MG63 (cell line): ENCODE results near the gene NOP56. TPM values are rescaled to one million over a fixed set of nuclear protein-coding genes. Genes with fewer than 3 reads are reported as not detected.

Experiments
- DNase-seq: peaks from one replicate; pipeline ENCODE4 v3.0.0-alpha.2; 2020
- H3K27me3 ChIP-seq: fragments of 250-450 bp; sonication (Bioruptor Pico); 2 replicates; pipeline ENCODE4 v1.5.1; 2020; ENCODE audit warnings: mild to moderate bottlenecking, moderate library complexity
- H3K36me3 ChIP-seq: fragments of 250-450 bp; sonication (Bioruptor Pico); 2 replicates; pipeline ENCODE4 v1.5.1; 2020; ENCODE audit warnings: mild to moderate bottlenecking, moderate library complexity
- H3K4me3 ChIP-seq: fragments of 250-450 bp; sonication (Bioruptor Pico); 2 replicates; pipeline ENCODE4 v1.5.1; 2020; ENCODE audit warnings: mild to moderate bottlenecking, moderate library complexity
- H3K9me3 ChIP-seq: fragments of 250-450 bp; sonication (Bioruptor Pico); 2 replicates; pipeline ENCODE4 v1.5.1; 2020; ENCODE audit warnings: mild to moderate bottlenecking, moderate library complexity
- total RNA-seq: library from RNA; depleted of rRNA; stranded (reverse); fragments of >200 nt; shearing (Covaris generic); gene quantifications from 2 replicates; pipeline ENCODE4 v1.2.3, GENCODE V29; 2014; ENCODE audit warnings: low replicate concordance; rRNA removed

Gene NOP56
- 284 and 313 TPM in 2 replicates for total RNA-seq

- Histone ChIP-seq H3K4me3 (peak within 1 kb of the TSS; percentile 81), H3K27me3 (no peaks in the 10 kb centered on the region), H3K9me3 (no peaks in the 10 kb centered on the region), H3K36me3 (peaks cover 44% of the 10 kb centered on the region)
- peak; percentile 88 for DNase-seq
Measured at GRCh38 chr20:2651772-2652723, at the start of gene NOP56. Gene NOP56 (plus strand): TSS chr20:2652632. CDS start chr20:2652661, 29 bp downstream.

- H3K36me3 ChIP-seq = no peaks in the 10 kb centered on the region
- no peak for DNase-seq
- no peaks in the 10 kb centered on the region for H3K27me3 ChIP-seq
- H3K9me3 ChIP-seq = no peaks in the 10 kb centered on the region
- H3K4me3 ChIP-seq = no peak overlapping the region
Measured at GRCh38 chr20:2602746-2603145, 49.7 kb upstream of the NOP56 start.

- Histone ChIP-seq H3K36me3 (no peaks in the 10 kb centered on the region), H3K9me3 (no peaks in the 10 kb centered on the region)
- no peak for DNase-seq
Measured at GRCh38 chr20:2603816-2604505, 48.5 kb upstream of the NOP56 start.

GRCh38 chr20:2604506-2604835, 48.0 kb upstream of the NOP56 start:
- no peaks in the 10 kb centered on the region for H3K27me3 ChIP-seq
- H3K36me3 ChIP-seq = no peaks in the 10 kb centered on the region
- H3K4me3 ChIP-seq = no peak overlapping the region
- DNase-seq = no peak
- no peaks in the 10 kb centered on the region for H3K9me3 ChIP-seq

More at GRCh38 chr20:2603816-2604505, 48.5 kb upstream of the NOP56 start:
- H3K4me3 ChIP-seq = no peak overlapping the region
- H3K27me3 ChIP-seq = no peaks in the 10 kb centered on the region

GRCh38 chr20:2606507-2607006, 45.9 kb upstream of the NOP56 start:
- H3K36me3 ChIP-seq = no peaks in the 10 kb centered on the region
- H3K9me3 ChIP-seq = no peaks in the 10 kb centered on the region
- no peak for DNase-seq
- H3K27me3 ChIP-seq = no peaks in the 10 kb centered on the region
- no peak overlapping the region for H3K4me3 ChIP-seq

GRCh38 chr20:2610326-2610725, 42.1 kb upstream of the NOP56 start:
- DNase-seq = no peak

GRCh38 chr20:2610941-2611720, 41.3 kb upstream of the NOP56 start:
- no peak overlapping the region for H3K4me3 ChIP-seq
- DNase-seq = no peak
- H3K27me3 ChIP-seq = no peaks in the 10 kb centered on the region
- H3K36me3 ChIP-seq = no peaks in the 10 kb centered on the region
- no peaks in the 10 kb centered on the region for H3K9me3 ChIP-seq

More at GRCh38 chr20:2610326-2610725, 42.1 kb upstream of the NOP56 start:
- H3K4me3 ChIP-seq = no peak overlapping the region
- H3K27me3 ChIP-seq = no peaks in the 10 kb centered on the region
- H3K36me3 ChIP-seq = no peaks in the 10 kb centered on the region
- no peaks in the 10 kb centered on the region for H3K9me3 ChIP-seq

GRCh38 chr20:2612073-2612472, 40.4 kb upstream of the NOP56 start:
- DNase-seq = no peak
- Histone ChIP-seq H3K27me3 (no peaks in the 10 kb centered on the region), H3K9me3 (no peaks in the 10 kb centered on the region)

GRCh38 chr20:2616634-2617033, 35.8 kb upstream of the NOP56 start:
- no peaks in the 10 kb centered on the region for H3K27me3 ChIP-seq
- no peaks in the 10 kb centered on the region for H3K36me3 ChIP-seq
- H3K9me3 ChIP-seq = no peaks in the 10 kb centered on the region
- no peak overlapping the region for H3K4me3 ChIP-seq
- DNase-seq = no peak

More at GRCh38 chr20:2612073-2612472, 40.4 kb upstream of the NOP56 start:
- no peaks in the 10 kb centered on the region for H3K36me3 ChIP-seq
- H3K4me3 ChIP-seq = no peak overlapping the region

- H3K27me3 ChIP-seq = no peaks in the 10 kb centered on the region
- DNase-seq = no peak
- H3K36me3 ChIP-seq = no peaks in the 10 kb centered on the region
Measured at GRCh38 chr20:2617099-2617714, 35.2 kb upstream of the NOP56 start.

GRCh38 chr20:2618815-2619214, 33.6 kb upstream of the NOP56 start:
- Histone ChIP-seq H3K36me3 (no peaks in the 10 kb centered on the region), H3K4me3 (no peak overlapping the region), H3K9me3 (no peaks in the 10 kb centered on the region), H3K27me3 (no peaks in the 10 kb centered on the region)
- no peak for DNase-seq

More at GRCh38 chr20:2617099-2617714, 35.2 kb upstream of the NOP56 start:
- Histone ChIP-seq H3K9me3 (no peaks in the 10 kb centered on the region), H3K4me3 (no peak overlapping the region)

GRCh38 chr20:2619337-2619736, 33.1 kb upstream of the NOP56 start:
- Histone ChIP-seq H3K4me3 (no peak overlapping the region), H3K36me3 (no peaks in the 10 kb centered on the region), H3K9me3 (no peaks in the 10 kb centered on the region), H3K27me3 (no peaks in the 10 kb centered on the region)
- DNase-seq = no peak

- DNase-seq = no peak
- Histone ChIP-seq H3K36me3 (no peaks in the 10 kb centered on the region), H3K27me3 (no peaks in the 10 kb centered on the region), H3K9me3 (no peaks in the 10 kb centered on the region), H3K4me3 (no peak overlapping the region)
Measured at GRCh38 chr20:2619961-2620595, 32.4 kb upstream of the NOP56 start.

GRCh38 chr20:2624190-2624589, 28.2 kb upstream of the NOP56 start:
- no peaks in the 10 kb centered on the region for H3K36me3 ChIP-seq
- DNase-seq = no peak
- H3K9me3 ChIP-seq = peaks cover 2% of the 10 kb centered on the region; the same call in 1 of the 2 replicates
- H3K27me3 ChIP-seq = no peaks in the 10 kb centered on the region
- no peak overlapping the region for H3K4me3 ChIP-seq

GRCh38 chr20:2625062-2625461, 27.4 kb upstream of the NOP56 start:
- Histone ChIP-seq H3K27me3 (no peaks in the 10 kb centered on the region), H3K9me3 (peaks cover 2% of the 10 kb centered on the region; the same call in 1 of the 2 replicates), H3K4me3 (no peak overlapping the region), H3K36me3 (no peaks in the 10 kb centered on the region)
- DNase-seq = no peak
